Ramos (cell line): ENCODE measurements around the gene CHST11.
"Not testable (repeated sequence)": the region's sequence is repeated elsewhere in the genome, so short reads cannot be mapped to it uniquely, and the experiment has no call there.

ENCODE experiments used
- in situ Hi-C: fragments of 300-500 bp; cut with MboI; formaldehyde crosslinking; loops from one replicate; pipeline ENCODE4 v1.14.3; 2022; ENCODE audit warnings: low sequenced_read_pairs; ENCODE audit not compliant: unreplicated experiment

Gene CHST11

GRCh38 chr12:104519190-104520019 lies 62.7 kb downstream of the CHST11 start:
- in situ Hi-C loops = no loop called here

- in situ Hi-C loops = no loop called here
Measured at GRCh38 chr12:104520242-104520900, 63.6 kb downstream of the CHST11 start.

- in situ Hi-C loops = no loop called here
Measured at GRCh38 chr12:104521731-104522130, 65.0 kb downstream of the CHST11 start.

GRCh38 chr12:104522985-104523722 lies 66.4 kb downstream of the CHST11 start:
- in situ Hi-C loops = no loop called here

GRCh38 chr12:104524034-104524832 lies 67.5 kb downstream of the CHST11 start:
- in situ Hi-C loops = no loop called here

- in situ Hi-C loops = no loop called here
Measured at GRCh38 chr12:104526320-104526719, 69.6 kb downstream of the CHST11 start.

GRCh38 chr12:104526751-104527150 lies 70.0 kb downstream of the CHST11 start:
- in situ Hi-C loops = no loop called here

GRCh38 chr12:104527653-104528052 lies 70.9 kb downstream of the CHST11 start:
- in situ Hi-C loops = not testable (repeated sequence)

GRCh38 chr12:104529130-104529874 lies 72.6 kb downstream of the CHST11 start:
- in situ Hi-C loops = no loop called here

GRCh38 chr12:104532636-104533035 lies 75.9 kb downstream of the CHST11 start:
- in situ Hi-C loops = no loop called here

GRCh38 chr12:104533134-104533533 lies 76.4 kb downstream of the CHST11 start:
- in situ Hi-C loops = no loop called here

- in situ Hi-C loops = no loop called here
Measured at GRCh38 chr12:104534162-104534856, 77.6 kb downstream of the CHST11 start.

GRCh38 chr12:104534857-104535248 lies 78.1 kb downstream of the CHST11 start:
- in situ Hi-C loops = no loop called here

- in situ Hi-C loops = no loop called here
Measured at GRCh38 chr12:104535369-104535768, 78.6 kb downstream of the CHST11 start.

- in situ Hi-C loops = no loop called here
Measured at GRCh38 chr12:104536841-104537240, 80.1 kb downstream of the CHST11 start.

- in situ Hi-C loops = no loop called here
Measured at GRCh38 chr12:104538056-104538455, 81.3 kb downstream of the CHST11 start.

- in situ Hi-C loops = no loop called here
Measured at GRCh38 chr12:104538891-104539462, 82.2 kb downstream of the CHST11 start.

- in situ Hi-C loops = no loop called here
Measured at GRCh38 chr12:104544836-104545235, 88.1 kb downstream of the CHST11 start.

- in situ Hi-C loops = no loop called here
Measured at GRCh38 chr12:104546575-104546974, 89.8 kb downstream of the CHST11 start.
